ENCODE measurements around the gene NFATC2.

Gene NFATC2

DNA sequence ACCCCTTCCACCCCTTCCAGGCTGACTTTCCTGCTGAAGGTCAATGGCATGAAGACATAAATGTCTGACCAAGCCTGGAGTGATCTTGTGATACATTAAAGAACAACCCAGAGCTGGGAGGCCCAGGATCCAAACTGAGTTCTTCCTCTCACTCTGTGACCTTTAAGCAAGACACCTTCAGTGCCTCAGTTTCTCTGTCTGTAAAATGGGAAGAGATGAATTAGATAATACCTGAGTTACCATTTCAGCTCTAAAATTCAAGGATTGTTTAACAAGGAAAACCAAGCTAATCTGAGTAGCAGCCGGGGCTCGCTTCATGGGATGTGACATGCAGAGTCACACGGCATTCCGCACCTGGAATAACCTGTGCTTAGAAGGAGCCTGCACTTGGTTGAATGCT lies 7.0 kb upstream of the NFATC2 start:
- Histone ChIP-seq H3K9me3 (ENCODE audit: low read length) (no peaks in the 10 kb centered on the region), H3K9me2 (ENCODE audit: low read depth, low read length) (no peaks in the 10 kb centered on the region), H3K36me3 (ENCODE audit: insufficient read depth, low read length) (no peaks in the 10 kb centered on the region), H3K27ac (ENCODE audit: low read depth, low read length, poor library complexity, severe bottlenecking) (no peak overlapping the region), H3K9ac (ENCODE audit: low read length) (no peak overlapping the region), H3K4me3 (ENCODE audit: low read depth, low read length, poor library complexity, severe bottlenecking) (no peak overlapping the region), H4K20me1 (ENCODE audit: insufficient read depth, low read length) (no peaks in the 10 kb centered on the region), H2AFZ (ENCODE audit: low read length) (no peak overlapping the region), H3K79me2 (ENCODE audit: insufficient read depth, low read length) (no peaks in the 10 kb centered on the region), H3K4me2 (ENCODE audit: low read length) (no peak overlapping the region), H3F3A (ENCODE audit: insufficient read depth, low read length) (no peaks in the 10 kb centered on the region), H3K4me1 (ENCODE audit: insufficient read depth, low read length, severe bottlenecking) (peaks cover 8% of the 10 kb centered on the region), H3K27me3 (ENCODE audit: insufficient read depth, low read length) (peaks cover 3% of the 10 kb centered on the region; the same call in 1 of the 2 replicates)
- no peak for TF ChIP-seq EZH2 (IDR thresholded peaks at IDR 0.05; ENCODE audit: borderline replicate concordance, low read length)
- TF ChIP-seq, protein P1, sequence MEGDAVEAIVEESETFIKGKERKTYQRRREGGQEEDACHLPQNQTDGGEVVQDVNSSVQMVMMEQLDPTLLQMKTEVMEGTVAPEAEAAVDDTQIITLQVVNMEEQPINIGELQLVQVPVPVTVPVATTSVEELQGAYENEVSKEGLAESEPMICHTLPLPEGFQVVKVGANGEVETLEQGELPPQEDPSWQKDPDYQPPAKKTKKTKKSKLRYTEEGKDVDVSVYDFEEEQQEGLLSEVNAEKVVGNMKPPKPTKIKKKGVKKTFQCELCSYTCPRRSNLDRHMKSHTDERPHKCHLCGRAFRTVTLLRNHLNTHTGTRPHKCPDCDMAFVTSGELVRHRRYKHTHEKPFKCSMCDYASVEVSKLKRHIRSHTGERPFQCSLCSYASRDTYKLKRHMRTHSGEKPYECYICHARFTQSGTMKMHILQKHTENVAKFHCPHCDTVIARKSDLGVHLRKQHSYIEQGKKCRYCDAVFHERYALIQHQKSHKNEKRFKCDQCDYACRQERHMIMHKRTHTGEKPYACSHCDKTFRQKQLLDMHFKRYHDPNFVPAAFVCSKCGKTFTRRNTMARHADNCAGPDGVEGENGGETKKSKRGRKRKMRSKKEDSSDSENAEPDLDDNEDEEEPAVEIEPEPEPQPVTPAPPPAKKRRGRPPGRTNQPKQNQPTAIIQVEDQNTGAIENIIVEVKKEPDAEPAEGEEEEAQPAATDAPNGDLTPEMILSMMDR (IDR thresholded peaks at IDR 0.05; ENCODE audit: low read length), result no peak

DNA sequence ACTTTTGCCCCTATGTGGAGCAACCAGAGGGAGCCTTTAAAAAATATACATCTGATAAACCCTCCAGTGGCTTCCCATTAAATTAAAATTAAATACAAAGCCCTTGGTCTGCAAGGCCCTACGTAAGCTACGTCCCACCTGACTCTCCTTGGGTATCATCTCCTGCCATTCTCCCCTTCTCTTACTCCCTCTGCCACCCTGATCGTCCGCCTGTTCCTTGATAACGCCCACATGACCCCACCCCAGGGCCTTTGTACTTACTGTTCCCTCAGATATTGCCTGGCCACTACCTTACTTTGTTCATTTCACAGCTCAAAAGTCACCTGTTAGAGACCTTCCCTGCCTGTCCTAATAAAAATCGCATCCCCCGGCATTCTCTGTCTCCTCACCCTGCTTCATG lies 5.4 kb upstream of the NFATC2 start:
- H3K9me2 ChIP-seq (ENCODE audit: low read depth, low read length), result no peaks in the 10 kb centered on the region
- no peaks in the 10 kb centered on the region for H3F3A ChIP-seq (ENCODE audit: insufficient read depth, low read length)
- TF ChIP-seq, protein P1 (IDR thresholded peaks at IDR 0.05; ENCODE audit: low read length), result no peak
- no peak for TF ChIP-seq EZH2 (IDR thresholded peaks at IDR 0.05; ENCODE audit: borderline replicate concordance, low read length)
- no peaks in the 10 kb centered on the region for H3K79me2 ChIP-seq (ENCODE audit: insufficient read depth, low read length)
- peaks cover 1% of the 10 kb centered on the region; the same call in 1 of the 2 replicates for H3K27me3 ChIP-seq (ENCODE audit: insufficient read depth, low read length)
- no peak overlapping the region for H2AFZ ChIP-seq (ENCODE audit: low read length)
- no peak overlapping the region for H3K9ac ChIP-seq (ENCODE audit: low read length)
- no peaks in the 10 kb centered on the region for H4K20me1 ChIP-seq (ENCODE audit: insufficient read depth, low read length)
- no peaks in the 10 kb centered on the region for H3K36me3 ChIP-seq (ENCODE audit: insufficient read depth, low read length)
- H3K4me2 ChIP-seq (ENCODE audit: low read length), result no peak overlapping the region
- H3K27ac ChIP-seq (ENCODE audit: low read depth, low read length, poor library complexity, severe bottlenecking), result no peak overlapping the region
- H3K4me3 ChIP-seq (ENCODE audit: low read depth, low read length, poor library complexity, severe bottlenecking), result no peak overlapping the region
- no peaks in the 10 kb centered on the region for H3K9me3 ChIP-seq (ENCODE audit: low read length)
- H3K4me1 ChIP-seq (ENCODE audit: insufficient read depth, low read length, severe bottlenecking), result peaks cover 6% of the 10 kb centered on the region

GRCh38 chr20:51545515-51545914 lies 3.0 kb upstream of the NFATC2 start:
- TF ChIP-seq, protein P1 (IDR thresholded peaks at IDR 0.05; ENCODE audit: low read length), result no peak
- TF ChIP-seq EZH2 (IDR thresholded peaks at IDR 0.05; ENCODE audit: borderline replicate concordance, low read length), result no peak
- Histone ChIP-seq H3K27me3 (ENCODE audit: insufficient read depth, low read length) (no peaks in the 10 kb centered on the region; the same call in 1 of the 2 replicates), H3K9me3 (ENCODE audit: low read length) (no peaks in the 10 kb centered on the region), H2AFZ (ENCODE audit: low read length) (no peak overlapping the region), H3K9me2 (ENCODE audit: low read depth, low read length) (no peaks in the 10 kb centered on the region), H3F3A (ENCODE audit: insufficient read depth, low read length) (no peaks in the 10 kb centered on the region), H3K79me2 (ENCODE audit: insufficient read depth, low read length) (0 out of 2 replicates have a peak, but pooled peaks cover 6% of the 10 kb centered on the region), H3K4me3 (ENCODE audit: low read depth, low read length, poor library complexity, severe bottlenecking) (no peak overlapping the region), H3K36me3 (ENCODE audit: insufficient read depth, low read length) (no peaks in the 10 kb centered on the region), H3K27ac (ENCODE audit: low read depth, low read length, poor library complexity, severe bottlenecking) (no peak overlapping the region), H3K4me2 (ENCODE audit: low read length) (no peak overlapping the region), H3K9ac (ENCODE audit: low read length) (no peak overlapping the region), H4K20me1 (ENCODE audit: insufficient read depth, low read length) (no peaks in the 10 kb centered on the region), H3K4me1 (ENCODE audit: insufficient read depth, low read length, severe bottlenecking) (peaks cover 25% of the 10 kb centered on the region)
